Measurements from ENCODE around the gene UBE2H.

DNA sequence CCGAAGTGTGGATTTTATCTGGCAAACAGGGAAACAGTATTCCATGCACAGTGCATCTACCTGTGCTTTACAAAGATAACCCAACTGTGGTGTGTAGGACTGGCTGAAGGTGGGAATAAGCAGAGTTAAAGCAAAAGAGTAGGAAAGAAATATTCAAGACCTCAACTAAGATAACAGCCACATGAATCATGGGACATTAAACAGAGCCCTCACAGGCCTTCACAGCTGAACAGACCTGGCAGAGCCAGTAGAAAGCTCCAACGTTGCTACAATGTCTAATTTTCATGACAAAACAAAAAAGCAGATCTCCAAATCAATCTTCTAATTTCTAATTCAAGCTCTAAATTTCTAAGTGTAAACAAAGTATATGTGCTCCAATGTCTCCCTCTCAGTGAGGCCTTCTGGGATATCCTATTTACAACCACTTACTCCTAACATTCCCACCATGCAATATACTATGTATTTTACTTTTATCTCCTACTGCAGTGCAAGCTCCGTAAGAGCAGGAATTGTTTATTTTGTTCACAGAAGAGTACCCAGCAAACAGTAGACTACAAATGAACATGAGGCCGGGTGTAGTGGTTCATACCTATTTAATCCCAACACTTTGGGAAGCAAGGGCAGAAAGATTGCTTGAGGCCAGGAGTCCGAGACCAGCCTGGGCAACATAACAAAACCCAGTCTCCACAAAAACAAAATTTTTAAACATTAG lies 63.5 kb downstream of the UBE2H start:
- no peak for TF ChIP-seq EZH2 (IDR thresholded peaks at IDR 0.05; ENCODE audit: borderline replicate concordance)
- TF ChIP-seq, protein P1, sequence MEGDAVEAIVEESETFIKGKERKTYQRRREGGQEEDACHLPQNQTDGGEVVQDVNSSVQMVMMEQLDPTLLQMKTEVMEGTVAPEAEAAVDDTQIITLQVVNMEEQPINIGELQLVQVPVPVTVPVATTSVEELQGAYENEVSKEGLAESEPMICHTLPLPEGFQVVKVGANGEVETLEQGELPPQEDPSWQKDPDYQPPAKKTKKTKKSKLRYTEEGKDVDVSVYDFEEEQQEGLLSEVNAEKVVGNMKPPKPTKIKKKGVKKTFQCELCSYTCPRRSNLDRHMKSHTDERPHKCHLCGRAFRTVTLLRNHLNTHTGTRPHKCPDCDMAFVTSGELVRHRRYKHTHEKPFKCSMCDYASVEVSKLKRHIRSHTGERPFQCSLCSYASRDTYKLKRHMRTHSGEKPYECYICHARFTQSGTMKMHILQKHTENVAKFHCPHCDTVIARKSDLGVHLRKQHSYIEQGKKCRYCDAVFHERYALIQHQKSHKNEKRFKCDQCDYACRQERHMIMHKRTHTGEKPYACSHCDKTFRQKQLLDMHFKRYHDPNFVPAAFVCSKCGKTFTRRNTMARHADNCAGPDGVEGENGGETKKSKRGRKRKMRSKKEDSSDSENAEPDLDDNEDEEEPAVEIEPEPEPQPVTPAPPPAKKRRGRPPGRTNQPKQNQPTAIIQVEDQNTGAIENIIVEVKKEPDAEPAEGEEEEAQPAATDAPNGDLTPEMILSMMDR (IDR thresholded peaks at IDR 0.05; ENCODE audit: poor library complexity), result no peak
